ENCODE measurements around the gene MORN5. TPM values are rescaled to one million over a fixed set of nuclear protein-coding genes. Genes with fewer than 3 reads are reported as not detected.

The MORN5 gene
- total and polyA plus RNA-seq, 10 of the 15 experiments (the other 5 are each of a cell fraction or from before 2014, with no cell fraction given), result not detected

DNA sequence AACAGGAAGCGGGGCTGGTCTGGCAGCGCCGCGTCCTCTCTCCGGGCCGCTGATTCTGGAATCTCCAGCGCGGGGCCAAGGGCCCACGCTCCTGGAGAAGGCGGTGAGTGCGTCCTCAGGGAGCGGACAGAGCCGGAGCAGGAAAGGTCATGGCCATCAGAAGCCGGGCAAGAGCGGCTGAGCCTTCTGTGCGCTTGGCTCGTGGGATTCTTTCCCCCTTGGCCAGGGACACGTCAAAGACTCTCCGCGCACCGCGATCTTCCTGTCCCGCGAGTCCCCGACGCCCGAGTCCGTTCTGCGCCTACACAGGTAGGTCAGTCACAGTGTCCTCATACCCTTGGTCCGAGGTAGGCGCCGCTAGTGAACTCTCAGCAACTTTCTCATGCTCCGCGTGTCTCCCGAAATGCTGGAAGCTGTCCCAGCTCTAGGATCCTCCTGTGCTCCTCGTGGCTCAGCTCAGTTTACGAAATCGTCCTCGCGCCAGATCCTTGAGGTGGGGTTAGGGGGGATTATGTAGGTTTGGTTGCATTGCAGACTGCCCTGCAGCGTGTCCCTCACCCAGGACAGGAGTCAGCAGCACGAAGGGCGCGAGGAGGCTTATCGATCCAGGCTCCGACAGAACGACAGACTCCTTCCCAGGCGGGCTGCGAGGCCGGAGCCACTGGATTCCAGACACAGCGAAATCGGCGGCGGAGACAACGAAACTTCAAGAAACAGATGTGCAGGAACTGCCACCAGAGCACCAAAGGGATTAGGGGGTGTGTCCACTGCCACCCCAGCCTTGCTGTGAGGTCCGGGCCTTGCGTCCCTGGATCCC, 60.4 kb downstream of the MORN5 start (continued):
- no peak for TF ChIP-seq NFYB (IDR thresholded peaks at IDR 0.05; ENCODE audit: insufficient read depth, low read depth, low read length)
- no peak for TF ChIP-seq BHLHE40 (IDR thresholded peaks at IDR 0.05; ENCODE audit: borderline replicate concordance in 1 of 2, low read depth in 2 of 2, low read length in 1 of 2)

DNA sequence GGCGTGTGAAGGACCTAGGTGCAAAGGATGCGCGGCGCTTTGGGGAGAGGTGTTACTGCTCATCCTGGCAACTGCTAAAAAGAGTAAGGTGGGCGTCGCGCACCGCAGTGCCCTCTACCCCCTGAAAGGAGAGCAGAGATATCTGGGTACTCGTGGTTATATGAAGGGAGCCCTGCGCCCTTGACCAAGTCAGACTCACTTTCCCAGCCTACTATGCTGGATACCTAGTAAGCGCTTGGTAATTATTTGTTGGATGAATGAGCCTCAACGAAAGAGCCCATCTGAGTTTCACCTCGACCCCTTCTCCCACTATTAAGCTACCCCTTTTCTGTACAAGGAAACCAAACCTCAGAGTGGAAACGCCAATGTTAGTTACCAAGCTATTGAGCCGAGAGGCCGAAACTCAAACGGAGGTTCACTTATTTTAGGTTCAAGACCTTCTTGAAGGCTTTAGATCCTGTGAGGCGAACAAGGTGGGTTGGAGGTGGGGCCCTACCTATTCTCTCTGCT, 61.0 kb downstream of the MORN5 start:
- no peak for ATAC-seq
- in situ Hi-C loops (cut with MboI) (no loop called here), intact Hi-C loops (cut with micrococcal nuclease; ENCODE audit: unreplicated experiment) (no loop called here)
- Histone ChIP-seq H3K9me3 (replicated peaks; ENCODE audit: control insufficient read depth, insufficient read depth, low read length) (no peaks in the 10 kb centered on the region; the same call in 2 of the 3 replicates), H3K4me1 (ENCODE audit: control insufficient read depth, insufficient read depth, low read length) (no peaks in the 10 kb centered on the region), H4K20me1 (ENCODE audit: control insufficient read depth, insufficient read depth) (0 out of 2 replicates have a peak, but pooled peaks cover 3% of the 10 kb centered on the region), H3K4me3 (no peak overlapping the region), H3K27ac (ENCODE audit: control insufficient read depth, insufficient read depth) (no peak overlapping the region), H3K36me3 (ENCODE audit: control insufficient read depth in 2 of 2, insufficient read depth in 2 of 2, low read length in 1 of 2) (no peaks in the 10 kb centered on the region), H3K9ac (ENCODE audit: control insufficient read depth, insufficient read depth, low read length) (no peak overlapping the region), H2AFZ (ENCODE audit: control insufficient read depth, low read depth, low read length) (no peak overlapping the region), H3K27me3 (replicated peaks in 1 of 2; ENCODE audit: control insufficient read depth in 2 of 2, insufficient read depth in 2 of 2, low read length in 1 of 2) (peaks cover 18 to 25% of the 10 kb centered on the region in 2 experiments), H3K79me2 (ENCODE audit: control insufficient read depth, insufficient read depth, low read length) (no peaks in the 10 kb centered on the region), H3K4me2 (ENCODE audit: control insufficient read depth, insufficient read depth) (no peak overlapping the region)
- BruUV-seq (replicated peaks), result no TSS peak
- no peak for TF ChIP-seq HDAC2 (IDR thresholded peaks at IDR 0.05)
- TF ChIP-seq, protein P1, sequence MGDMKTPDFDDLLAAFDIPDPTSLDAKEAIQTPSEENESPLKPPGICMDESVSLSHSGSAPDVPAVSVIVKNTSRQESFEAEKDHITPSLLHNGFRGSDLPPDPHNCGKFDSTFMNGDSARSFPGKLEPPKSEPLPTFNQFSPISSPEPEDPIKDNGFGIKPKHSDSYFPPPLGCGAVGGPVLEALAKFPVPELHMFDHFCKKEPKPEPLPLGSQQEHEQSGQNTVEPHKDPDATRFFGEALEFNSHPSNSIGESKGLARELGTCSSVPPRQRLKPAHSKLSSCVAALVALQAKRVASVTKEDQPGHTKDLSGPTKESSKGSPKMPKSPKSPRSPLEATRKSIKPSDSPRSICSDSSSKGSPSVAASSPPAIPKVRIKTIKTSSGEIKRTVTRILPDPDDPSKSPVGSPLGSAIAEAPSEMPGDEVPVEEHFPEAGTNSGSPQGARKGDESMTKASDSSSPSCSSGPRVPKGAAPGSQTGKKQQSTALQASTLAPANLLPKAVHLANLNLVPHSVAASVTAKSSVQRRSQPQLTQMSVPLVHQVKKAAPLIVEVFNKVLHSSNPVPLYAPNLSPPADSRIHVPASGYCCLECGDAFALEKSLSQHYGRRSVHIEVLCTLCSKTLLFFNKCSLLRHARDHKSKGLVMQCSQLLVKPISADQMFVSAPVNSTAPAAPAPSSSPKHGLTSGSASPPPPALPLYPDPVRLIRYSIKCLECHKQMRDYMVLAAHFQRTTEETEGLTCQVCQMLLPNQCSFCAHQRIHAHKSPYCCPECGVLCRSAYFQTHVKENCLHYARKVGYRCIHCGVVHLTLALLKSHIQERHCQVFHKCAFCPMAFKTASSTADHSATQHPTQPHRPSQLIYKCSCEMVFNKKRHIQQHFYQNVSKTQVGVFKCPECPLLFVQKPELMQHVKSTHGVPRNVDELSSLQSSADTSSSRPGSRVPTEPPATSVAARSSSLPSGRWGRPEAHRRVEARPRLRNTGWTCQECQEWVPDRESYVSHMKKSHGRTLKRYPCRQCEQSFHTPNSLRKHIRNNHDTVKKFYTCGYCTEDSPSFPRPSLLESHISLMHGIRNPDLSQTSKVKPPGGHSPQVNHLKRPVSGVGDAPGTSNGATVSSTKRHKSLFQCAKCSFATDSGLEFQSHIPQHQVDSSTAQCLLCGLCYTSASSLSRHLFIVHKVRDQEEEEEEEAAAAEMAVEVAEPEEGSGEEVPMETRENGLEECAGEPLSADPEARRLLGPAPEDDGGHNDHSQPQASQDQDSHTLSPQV (IDR thresholded peaks at IDR 0.05), result no peak
- TF ChIP-seq, protein P2, sequence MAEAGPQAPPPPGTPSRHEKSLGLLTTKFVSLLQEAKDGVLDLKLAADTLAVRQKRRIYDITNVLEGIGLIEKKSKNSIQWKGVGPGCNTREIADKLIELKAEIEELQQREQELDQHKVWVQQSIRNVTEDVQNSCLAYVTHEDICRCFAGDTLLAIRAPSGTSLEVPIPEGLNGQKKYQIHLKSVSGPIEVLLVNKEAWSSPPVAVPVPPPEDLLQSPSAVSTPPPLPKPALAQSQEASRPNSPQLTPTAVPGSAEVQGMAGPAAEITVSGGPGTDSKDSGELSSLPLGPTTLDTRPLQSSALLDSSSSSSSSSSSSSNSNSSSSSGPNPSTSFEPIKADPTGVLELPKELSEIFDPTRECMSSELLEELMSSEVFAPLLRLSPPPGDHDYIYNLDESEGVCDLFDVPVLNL (IDR thresholded peaks at IDR 0.05; ENCODE audit: low read depth, low read length), result no peak
- TF ChIP-seq EZH2 (IDR thresholded peaks at IDR 0.05; ENCODE audit: borderline replicate concordance, control insufficient read depth, low read depth, low read length), result no peak
- no peak for TF ChIP-seq TCF3 (IDR thresholded peaks at IDR 0.05; ENCODE audit: borderline replicate concordance, insufficient read depth, low read depth, low read length)
- no peak for TF ChIP-seq TCF12 (IDR thresholded peaks at IDR 0.05; ENCODE audit: low read depth, low read length)
- TF ChIP-seq NFYB (IDR thresholded peaks at IDR 0.05; ENCODE audit: insufficient read depth, low read depth, low read length), result no peak
- no peak for TF ChIP-seq TCF7 (IDR thresholded peaks at IDR 0.05; ENCODE audit: borderline replicate concordance)
- no peak for TF ChIP-seq POLR2A (IDR thresholded peaks at IDR 0.05; ENCODE audit: low read depth, low read length)
- TF ChIP-seq NR2C2 (IDR thresholded peaks at IDR 0.05; ENCODE audit: borderline replicate concordance, control insufficient read depth, insufficient read length, low read depth), result no peak
- TF ChIP-seq CBX5 (IDR thresholded peaks at IDR 0.05; ENCODE audit: low read depth), result no peak
- TF ChIP-seq RB1 (IDR thresholded peaks at IDR 0.05; ENCODE audit: borderline replicate concordance), result no peak
- no peak for TF ChIP-seq BRCA1 (IDR thresholded peaks at IDR 0.05; ENCODE audit: low read depth, low read length)
- no peak for TF ChIP-seq NFIC (IDR thresholded peaks at IDR 0.05; ENCODE audit: low read depth, low read length)
- no peak for TF ChIP-seq LARP7 (IDR thresholded peaks at IDR 0.05)
- no peak for TF ChIP-seq ZNF384 (IDR thresholded peaks at IDR 0.05; ENCODE audit: borderline replicate concordance, low read depth, low read length)
- ChIA-PET CTCF (no interaction called here), SMC1A (ENCODE audit: uncharacterized antibody, unreplicated experiment) (interaction anchor here (0.6 kb wide), 1 partner anchor 12 kb away, joined by 3 read pairs; no protein-coding TSS in a partner anchor), RAD21 (ENCODE audit: unreplicated experiment) (no interaction called here), POLR2A (no interaction called here)
- DNase-seq (ENCODE audit: low read depth, low spot score), result no peak
- FAIRE-seq, result no peak
- WGBS (ENCODE audit: insufficient coverage, insufficient replicate concordance, low lambda C conversion rate, missing lambda C conversion rate), result 57% methylated on average over 18 of the region's 18 CpGs

Measured in GM12878 (cell line).